Nucleus accumbens (tissue), 56 donors: ENCODE results near the gene AUP1.

Experiments
- DNase-seq, 56 donors: peaks; one replicate each; lab custom pipeline; 2025; lab: John Stamatoyannopoulos, UW

The AUP1 gene

DNA sequence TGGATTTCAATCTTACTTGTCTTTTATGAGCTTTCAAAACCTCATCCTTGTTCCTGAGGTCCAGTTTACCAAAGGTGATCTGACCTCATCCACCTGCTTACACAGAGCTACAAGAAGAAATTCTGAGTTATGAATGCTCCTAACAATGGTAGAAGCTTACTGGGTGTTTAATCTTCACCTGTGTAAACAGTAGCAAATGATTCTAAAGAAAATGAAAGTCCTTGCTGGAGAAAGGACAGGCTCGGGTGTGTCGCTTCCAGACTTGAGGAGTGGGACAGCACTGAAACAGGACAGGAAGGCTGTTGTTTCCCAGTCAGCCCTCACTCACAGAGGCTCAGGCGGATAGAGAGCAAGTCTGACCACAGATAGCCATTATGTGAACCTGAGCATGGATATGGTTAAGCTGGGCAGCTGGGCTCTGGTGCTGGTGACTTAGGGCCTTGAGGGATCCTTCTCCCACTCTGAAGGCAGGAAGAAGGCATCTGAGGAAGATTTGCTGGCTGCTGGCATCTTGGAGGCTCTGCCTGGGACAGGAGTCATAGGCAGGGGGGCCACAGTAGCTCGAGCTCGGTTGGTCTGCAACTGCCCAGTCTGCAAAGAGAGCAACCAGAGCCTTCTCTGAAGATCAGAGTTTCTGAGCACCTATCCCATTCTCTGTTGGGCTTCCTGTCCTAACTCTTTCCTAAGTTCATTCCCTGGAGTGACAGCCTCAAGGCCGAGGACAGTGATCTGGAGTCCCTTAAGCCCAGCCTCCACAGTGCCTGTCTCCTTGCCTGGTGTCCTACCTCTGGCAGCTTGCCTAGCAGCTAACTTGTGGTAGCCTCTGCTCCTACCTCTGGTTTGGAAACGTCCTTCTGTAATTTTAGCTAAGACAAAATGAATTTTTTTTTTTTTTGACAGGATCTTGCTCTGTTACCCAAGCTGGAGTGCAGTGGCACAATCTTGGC, 29.1 kb upstream of the AUP1 start:
- no peak for DNase-seq

DNA sequence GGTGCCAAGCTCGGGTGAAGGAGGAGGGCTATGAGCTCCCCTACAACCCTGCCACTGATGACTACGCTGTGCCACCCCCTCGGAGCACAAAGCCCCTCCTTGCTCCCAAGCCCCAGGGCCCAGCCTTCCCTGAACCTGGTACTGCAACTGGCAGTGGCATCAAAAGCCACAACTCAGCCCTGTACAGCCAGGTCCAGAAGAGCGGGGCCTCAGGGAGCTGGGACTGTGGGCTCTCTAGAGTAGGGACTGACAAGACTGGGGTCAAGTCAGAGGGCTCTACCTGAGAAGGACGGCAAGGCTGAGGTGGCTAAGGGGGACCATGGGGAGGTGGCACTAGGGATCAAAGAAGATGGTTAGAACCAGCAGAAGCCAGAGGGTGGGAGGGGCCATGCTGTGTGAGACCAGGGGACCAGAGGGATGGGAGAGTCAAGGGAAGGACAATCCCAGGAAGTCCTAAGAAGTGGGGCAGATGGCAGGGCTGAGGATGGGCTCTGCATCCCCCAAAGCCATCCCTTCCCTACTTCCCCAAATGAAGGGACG, 27.4 kb upstream of the AUP1 start:
- no peak for DNase-seq

DNA sequence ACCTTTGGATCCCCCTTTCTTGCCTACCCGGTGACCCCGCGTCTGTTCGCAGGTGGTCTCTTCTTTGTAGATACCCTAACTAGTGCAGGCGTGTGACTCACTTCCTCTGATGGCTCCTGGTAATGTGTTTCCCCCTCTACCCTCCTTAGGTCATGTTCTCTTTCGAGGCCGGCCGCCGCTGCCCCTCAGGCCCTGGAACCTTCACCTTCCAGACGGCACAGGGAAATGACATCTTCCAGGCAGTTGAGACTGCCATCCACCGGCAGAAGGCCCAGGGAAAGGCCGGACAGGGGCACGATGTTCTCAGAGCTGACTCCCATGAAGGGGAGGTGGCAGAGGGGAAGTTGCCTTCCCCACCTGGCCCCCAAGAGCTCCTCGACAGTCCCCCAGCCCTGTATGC, 26.7 kb upstream of the AUP1 start:
- DNase-seq, result no peak

DNA sequence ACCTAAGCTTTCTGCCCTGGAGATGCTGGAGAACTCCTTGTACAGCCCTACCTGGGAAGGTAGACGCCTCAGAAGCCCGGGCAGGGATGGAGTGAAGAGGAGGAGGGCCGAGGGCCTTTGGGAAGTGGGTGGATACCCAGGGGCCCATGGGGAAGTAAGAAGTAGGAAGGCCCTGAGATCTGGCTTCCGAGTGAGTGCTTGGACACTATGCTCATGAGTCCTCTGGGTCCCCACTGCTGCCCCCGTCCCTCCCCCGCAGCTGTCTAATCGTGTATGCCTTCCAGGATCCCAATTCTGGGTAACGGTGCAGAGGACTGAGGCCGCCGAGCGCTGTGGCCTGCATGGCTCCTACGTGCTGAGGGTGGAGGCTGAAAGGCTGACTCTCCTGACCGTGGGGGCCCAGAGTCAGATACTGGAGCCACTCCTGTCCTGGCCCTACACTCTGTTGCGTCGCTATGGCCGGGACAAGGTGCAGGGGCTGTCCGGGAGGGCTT, 26.2 kb upstream of the AUP1 start:
- peak in 2 of 56 donors; percentile 17 to 29 for DNase-seq

DNA sequence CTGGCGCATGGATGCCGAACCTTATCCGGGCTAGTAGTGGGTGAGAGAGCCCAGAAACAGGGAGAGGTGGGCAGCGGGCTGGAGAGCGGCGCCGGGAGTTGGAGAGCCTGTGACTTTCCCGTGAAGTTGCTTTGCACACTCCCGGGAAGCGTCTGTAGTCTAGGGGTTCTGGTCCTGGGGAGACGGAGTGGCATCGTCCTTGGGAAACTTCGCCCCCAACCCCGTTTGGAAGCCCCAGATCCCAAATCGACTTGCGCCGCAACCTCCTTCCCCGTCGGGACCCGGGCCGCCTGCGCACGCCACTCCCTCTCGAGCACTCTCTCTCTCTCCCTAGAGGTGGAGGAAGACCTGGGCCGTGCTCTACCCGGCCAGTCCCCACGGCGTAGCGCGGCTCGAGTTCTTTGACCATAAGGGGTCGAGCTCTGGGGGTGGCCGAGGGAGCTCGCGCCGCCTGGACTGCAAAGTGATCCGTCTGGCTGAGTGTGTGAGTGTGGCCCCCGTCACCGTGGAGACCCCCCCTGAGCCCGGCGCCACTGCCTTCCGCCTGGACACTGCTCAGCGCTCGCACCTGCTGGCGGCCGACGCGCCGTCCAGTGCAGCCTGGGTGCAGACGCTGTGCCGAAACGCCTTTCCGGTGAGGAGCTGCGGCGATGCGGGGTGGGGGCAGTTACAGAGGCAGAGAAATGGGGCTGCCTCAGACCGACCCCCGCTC, 25.5 kb upstream of the AUP1 start:
- DNase-seq, result peak in 1 of 56 donors; percentile 45

DNA sequence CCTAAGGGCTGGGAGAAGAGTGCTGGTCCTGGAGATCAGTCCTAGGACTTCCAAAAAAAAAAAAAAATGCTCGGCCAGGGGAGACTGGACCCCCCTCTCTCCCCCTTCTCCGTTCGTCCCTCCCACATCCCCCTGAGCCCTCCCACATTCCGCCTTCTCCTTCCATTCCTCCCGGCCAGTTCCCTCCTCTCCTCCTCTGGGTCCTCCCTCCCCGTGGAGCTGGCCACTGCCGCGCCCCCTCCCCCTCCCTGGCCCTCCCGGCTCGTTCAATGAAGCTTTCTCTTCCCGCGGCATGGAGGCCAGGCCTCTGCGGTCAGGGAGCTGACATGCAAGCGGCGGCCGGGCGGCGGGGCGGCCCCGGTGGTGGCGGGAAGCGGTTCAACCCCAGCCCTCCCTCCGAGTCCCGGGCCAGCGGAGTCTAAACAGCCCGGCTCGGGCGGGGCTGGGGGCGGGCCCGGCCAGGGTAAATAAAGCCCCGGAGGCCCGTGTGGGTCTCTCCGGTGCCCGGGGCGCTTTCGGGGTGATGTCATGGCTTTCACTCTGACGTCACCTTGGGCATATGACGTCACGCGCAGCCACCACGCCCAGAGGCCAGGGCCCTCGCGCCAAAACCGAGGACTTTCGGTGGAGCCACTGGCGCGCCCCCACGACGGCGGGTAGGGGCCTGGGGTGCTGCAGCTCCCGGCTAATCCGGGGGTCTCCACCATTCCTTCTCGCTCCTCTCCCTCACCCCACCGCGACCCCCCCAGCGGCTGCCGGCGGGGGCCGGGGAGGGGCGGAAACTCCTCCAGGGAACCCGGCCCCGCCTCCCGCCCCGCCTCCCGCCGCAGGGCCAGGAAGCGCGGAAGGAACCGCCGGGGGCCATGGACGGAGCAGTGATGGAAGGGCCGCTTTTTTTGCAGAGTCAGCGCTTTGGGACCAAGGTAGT, 24.6 kb upstream of the AUP1 start, which contains the start of the genes DOK1 and LOXL3:
Gene DOK1 (plus strand): TSS at position 829 of the 928 bp plus-strand sequence. CDS start 35 bp downstream, at position 864.
Gene LOXL3 (minus strand): TSS at position 51 of the 928 bp plus-strand sequence. CDS start 1,308 bp downstream, outside the sequence.
- peak in 51 of 56 donors; percentile 16 to 83 (median 55) for DNase-seq

DNA sequence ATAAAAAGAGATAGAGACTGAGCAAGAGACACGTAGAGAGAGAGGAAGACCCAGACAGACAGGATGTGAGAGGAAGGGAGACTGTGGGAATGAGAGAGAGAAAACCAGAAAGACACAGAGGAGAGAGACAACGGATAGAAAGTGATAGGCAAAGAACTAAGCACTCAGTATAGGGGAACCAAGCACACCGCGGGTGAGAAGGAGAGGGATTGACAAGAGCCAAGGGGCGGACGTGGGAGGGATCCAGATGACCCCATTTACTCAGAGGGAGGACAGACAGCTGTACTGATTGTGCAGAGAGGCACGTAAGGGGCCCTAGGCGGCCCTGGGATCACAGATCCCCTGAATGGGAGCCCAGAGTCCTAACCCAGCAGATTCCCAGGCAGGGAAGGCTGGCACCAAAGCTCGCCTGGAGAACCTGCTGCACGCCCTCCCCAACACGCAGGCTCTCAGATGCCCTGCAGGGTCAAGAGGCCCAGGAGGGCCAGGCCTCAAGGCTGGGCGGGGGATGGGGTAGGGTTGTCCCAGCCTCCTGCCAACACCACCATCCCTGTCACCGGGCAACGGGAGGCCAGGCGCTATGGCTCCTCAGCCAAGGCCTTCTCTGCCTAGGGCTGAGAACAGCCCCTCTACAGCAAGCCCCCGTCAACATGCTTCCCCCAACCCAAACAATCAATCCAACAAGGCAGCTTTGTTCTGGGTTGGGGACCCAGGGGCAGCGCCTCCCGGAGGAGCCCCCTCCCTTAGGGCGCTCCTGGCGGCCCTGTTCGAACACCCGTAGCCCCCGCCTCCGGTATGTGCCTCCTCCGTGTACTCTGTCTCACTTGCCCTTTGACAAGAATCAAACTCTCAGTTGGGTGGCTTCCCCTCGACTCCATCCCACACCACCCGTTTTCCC, 23.7 kb upstream of the AUP1 start:
- DNase-seq, result peak in 6 of 56 donors; percentile 16 to 32 (median 24)

DNA sequence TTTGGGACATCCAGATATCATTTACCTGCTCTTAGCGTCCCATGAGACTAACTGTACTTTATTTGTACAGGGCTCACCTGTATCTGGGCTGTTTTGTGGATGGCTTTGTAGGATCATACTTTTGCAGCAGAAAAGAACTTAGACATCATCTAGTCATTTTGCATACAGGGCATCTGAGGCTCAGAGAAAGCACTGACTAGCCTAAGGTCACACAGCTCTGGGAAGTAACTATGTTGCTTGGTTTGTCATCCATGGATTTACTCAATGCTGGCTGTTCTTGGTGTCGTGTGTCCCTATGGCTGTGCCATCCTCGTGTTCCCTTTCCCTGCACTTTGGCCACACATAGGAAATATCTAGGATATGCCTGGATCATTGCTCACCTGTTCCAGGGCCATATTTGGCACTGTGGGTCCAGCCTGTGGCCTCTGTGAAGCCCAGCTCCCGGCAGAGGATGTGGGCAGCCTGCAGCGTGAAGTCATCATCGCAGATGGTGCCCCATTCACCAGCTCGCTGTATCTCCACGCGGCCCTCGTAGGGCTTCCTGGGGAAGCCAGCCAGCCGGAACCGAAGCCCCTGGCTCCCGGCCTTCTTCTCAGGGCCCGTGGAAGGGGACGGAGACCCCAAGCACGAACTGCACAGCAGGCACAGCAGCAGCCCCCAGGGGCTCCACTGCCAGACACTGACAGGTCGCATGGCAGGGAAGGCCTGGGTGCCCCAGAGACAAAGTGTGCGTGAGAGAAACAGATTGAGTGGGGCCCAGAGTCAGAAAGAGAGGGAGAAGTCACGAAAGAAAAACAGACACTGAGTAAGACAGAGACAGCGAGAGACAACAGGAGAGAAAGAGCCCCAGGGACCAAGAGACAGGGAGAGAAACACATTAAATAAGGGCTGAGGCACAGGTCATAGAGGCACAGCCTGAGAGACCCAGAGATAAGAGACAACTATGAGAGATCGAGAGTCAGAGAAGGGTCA, 22.7 kb upstream of the AUP1 start:
- DNase-seq, result no peak

DNA sequence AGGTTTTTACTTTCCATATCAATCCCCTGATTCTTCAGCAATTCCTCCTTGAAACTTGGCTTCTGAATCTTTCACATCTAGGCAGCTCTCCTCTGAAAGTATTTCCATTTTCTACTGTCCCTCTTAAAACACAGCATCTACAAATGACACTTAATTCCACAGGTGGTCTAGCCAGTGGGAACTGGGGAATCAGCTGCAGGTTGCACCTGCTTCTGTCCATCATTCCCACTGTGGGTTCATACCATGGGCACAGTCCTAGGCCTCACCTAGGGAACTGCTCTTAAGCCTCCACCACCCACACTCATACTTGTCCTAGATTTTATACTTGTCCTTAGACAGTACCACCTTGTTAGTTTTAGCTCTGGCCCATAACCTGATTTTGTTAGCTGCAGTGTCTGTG, 22.0 kb upstream of the AUP1 start:
- DNase-seq, result no peak

DNA sequence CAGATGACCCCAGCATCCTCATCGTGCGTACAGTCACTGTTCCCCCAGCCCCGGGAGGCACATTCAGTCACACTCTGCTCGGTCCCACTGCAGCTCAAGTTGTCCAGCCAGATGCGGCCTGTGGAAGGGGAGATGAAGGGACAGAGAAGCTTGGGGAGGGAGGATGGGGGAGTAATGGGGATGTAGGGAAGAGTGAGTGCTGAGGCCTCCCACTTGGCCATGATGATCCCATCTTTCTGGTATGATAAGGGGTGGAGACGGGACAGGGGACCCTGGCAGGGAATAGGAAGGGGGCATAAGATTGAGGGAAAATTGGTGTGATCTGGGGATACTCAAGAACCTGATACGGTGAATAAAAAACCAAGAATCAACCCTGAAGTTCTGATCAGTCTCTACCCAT, 20.7 kb upstream of the AUP1 start:
- DNase-seq, result no peak

DNA sequence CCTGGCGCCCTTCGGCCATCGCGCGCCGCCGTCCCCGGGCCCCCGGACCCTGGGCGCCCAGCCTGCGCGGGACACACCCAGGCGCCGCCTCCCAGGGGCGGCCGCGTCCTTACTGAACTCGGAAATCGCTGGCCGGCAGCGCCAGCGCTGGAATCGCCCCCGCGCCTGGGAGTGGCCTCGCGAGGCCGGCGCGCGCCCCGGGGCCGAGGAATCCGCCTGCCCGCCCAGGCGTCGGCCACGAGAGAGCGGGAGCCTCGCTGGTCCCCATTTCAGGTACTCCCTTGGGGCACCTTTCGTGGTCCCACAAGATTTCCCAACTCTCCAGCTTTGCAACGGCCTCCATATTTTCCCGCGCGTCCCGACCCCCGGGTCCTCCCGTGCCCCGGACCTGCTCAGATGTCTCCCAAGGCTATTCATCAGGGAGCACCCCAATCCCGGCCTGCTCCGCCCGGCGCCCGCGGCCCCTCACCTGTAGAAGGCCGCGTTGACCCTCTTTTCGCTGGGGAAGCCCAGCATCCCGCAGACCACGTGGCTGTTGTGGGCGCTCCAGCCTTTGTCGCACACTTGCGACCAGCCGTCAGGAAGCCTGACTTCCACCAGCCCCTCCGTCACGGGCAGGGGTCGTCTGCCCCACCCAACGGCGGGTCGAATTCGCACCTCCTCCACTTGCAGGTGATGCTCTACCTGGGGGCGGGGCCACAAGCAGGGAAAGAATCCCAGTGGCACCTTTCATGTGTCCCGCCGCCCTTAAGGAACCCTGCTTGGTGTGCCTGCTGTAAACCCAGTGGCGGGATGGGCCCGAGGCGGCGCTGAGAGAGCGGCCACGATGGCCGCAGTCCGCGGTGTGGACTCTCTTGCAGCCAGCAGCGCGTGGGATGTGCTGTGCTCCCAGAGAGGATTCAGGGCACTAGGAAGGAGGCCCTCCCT, 19.7 kb upstream of the AUP1 start:
- DNase-seq, result peak in 1 of 56 donors; percentile 43

DNA sequence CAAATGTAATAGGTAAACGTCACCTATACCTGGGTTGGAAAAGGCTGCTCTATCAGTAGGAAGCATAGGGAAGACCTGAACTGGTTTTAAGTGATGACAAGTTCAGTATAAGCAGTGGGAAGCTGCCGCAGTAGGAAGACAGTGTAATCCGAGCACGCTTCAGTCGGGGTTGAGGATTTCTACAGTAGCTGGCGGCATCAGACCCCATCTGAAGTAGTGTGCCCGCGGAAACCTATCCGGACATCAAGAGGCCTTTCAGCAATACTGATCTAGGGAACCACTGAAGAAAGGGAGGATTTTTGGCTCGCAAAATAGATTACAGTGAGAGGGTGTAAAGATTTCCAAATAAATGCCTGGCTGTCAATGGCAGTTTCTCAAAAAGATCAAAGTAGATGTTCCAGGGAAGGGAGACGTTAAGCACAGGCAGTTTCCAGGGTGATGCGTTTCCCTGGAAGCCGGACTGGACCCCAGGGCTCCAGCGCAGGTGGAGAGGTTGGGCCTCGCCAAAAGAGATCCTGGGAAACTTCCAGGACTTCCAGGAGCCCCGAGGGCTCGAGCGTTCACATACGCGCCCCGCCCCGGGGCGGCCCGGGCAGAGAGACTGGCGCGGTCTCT, 18.9 kb upstream of the AUP1 start:
- DNase-seq, result no peak

DNA sequence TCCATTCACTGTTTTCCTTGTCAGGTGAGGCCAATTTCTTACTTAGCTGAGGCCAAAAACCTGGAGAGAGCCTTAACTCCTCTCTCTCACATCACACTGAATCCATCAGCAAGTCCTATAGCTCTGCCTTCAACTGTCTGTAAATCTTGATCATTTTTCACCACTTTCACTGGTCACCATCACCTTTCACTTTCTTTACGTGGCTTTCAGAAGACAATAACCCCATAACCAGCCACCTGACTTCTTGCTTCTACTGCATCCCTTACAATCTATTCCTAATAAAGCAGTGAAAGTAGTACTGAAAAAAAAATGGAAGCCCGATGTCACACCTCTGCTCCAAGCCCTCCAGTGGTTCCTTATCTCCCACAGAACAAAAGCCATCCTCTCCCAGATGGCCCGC, 16.5 kb upstream of the AUP1 start:
- no peak for DNase-seq

DNA sequence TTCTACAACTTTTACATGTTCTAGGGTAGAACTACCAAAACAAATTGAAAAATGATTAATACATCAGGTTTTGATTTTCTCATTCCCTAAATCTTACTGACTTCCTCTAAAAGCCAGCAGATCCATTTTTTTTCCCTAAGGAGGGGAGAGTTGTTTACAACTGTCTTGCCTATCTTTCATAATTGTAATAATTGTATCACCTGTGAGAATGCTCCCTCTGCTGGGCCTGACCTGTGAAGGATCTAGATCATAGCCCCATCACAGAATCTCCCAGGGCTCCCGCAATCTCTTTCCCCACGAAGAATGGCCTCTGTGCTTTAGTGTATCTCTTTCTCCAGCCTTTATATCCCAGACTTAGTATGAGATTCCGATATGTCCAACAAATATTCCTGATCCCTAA, 15.1 kb upstream of the AUP1 start:
- no peak for DNase-seq

DNA sequence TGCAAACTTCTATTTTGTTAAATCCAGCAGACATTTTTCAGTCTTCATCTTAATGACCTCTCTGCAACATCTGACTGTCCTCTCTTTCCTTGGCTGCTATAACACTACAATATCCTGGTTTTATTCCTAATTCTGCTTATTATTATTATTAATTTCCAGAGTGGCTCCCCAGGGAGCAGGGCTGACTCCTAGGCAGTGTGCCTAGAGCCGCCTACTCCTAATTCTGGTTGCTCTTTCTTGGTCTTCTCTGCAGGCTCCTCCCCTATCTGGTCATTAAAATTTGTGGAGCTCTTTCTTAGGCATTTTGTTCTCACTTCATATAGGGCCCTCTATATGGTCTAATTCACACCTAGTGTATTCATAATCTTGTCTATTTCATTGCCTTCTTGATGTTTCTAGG, 13.5 kb upstream of the AUP1 start:
- no peak for DNase-seq

DNA sequence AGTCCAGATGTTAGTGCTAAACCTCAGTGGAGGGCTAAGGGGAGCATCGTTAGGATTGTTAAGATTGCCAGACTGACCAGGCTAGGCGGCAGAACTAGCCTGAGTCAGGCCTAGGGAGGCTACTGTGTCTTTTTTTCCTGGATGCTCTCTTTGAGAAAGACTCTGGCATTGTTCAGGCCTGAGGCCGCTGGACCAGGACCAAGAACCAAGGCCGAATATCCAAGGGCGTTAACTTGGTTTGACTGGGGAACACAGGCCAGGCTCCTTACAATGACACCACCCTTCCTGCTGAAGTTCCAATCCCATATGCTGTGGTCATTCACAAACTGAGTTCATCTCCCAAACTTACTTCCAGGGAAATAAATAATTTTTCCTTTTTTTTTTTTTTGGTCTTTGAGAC, 10.8 kb upstream of the AUP1 start:
- DNase-seq, result no peak
